GM12874 (cell line): ENCODE results near the gene LRPPRC.

Source experiments
- TF ChIP-seq, protein P1 (sequence below): IDR thresholded peaks from 2 replicates; pipeline ENCODE4 v1.5.1; 2011; ENCODE audit warnings: low read depth, mild to moderate bottlenecking, control low read depth, low read length, moderate library complexity; ENCODE audit not compliant: insufficient read depth

The LRPPRC gene

GRCh38 chr2:43998263-43998662 is 2.5 kb upstream of the LRPPRC start:
- TF ChIP-seq, protein P1, sequence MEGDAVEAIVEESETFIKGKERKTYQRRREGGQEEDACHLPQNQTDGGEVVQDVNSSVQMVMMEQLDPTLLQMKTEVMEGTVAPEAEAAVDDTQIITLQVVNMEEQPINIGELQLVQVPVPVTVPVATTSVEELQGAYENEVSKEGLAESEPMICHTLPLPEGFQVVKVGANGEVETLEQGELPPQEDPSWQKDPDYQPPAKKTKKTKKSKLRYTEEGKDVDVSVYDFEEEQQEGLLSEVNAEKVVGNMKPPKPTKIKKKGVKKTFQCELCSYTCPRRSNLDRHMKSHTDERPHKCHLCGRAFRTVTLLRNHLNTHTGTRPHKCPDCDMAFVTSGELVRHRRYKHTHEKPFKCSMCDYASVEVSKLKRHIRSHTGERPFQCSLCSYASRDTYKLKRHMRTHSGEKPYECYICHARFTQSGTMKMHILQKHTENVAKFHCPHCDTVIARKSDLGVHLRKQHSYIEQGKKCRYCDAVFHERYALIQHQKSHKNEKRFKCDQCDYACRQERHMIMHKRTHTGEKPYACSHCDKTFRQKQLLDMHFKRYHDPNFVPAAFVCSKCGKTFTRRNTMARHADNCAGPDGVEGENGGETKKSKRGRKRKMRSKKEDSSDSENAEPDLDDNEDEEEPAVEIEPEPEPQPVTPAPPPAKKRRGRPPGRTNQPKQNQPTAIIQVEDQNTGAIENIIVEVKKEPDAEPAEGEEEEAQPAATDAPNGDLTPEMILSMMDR: no peak

DNA sequence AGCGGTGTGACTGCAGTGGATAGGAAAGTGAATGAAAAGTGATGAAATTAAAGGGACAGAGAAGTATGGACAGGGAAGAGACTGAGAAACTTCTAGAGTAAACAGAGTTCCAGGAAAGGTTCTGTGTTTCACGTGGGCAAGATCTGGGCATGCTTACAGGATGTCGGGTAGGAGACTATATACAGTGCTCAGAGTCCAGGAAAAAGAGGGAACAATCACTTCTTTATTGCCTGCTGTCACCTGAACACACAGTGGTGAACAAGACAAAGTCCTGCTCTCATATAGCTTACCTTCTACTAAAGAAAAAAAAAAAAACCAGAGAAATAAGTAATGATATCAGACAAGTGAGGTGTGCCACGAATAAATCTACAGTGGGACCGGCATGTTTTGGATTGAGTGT is 2.4 kb downstream of the LRPPRC start:
- TF ChIP-seq, protein P1: no peak

DNA sequence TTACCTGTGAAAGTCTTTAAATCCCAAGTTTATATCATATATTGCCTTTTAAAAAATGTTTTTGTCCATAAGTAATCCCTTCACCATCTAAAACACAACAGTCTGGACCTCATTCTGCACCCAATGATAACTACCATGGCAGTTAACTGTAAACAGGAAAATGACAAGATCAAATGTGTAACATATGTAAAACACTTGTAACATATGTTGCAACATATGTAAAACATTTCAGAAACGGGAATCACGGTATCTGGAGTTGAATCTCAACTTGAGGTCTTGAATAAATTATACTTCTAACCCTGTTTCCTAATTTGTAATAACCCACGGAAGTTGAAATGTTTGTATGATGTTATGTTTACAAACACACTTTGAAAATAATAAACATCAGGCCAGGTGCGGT is 6.2 kb downstream of the LRPPRC start:
- TF ChIP-seq, protein P1: no peak

DNA sequence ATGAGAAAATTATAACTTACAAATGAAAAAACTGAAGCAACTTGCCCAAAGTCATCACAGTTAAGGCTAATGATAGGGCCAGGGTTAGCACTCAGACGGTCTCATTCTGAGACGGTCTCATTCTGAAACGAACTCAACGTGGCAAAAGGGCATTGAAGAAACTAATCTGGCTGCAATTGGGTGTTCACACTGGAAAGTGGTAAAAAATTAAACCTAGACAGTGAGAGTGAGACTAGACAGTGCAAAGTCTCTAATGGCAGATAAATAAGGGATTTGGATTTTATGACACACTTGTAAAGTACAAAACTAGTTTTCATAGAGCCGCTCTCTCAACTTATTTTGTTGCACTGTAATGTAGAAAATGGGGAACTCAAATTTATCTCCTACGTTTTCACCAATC is 9.2 kb downstream of the LRPPRC start:
- TF ChIP-seq, protein P1: no peak

GRCh38 chr2:43985359-43985758 is 10.4 kb downstream of the LRPPRC start:
- TF ChIP-seq, protein P1: no peak

GRCh38 chr2:43984533-43984932 is 11.3 kb downstream of the LRPPRC start:
- TF ChIP-seq, protein P1: no peak

DNA sequence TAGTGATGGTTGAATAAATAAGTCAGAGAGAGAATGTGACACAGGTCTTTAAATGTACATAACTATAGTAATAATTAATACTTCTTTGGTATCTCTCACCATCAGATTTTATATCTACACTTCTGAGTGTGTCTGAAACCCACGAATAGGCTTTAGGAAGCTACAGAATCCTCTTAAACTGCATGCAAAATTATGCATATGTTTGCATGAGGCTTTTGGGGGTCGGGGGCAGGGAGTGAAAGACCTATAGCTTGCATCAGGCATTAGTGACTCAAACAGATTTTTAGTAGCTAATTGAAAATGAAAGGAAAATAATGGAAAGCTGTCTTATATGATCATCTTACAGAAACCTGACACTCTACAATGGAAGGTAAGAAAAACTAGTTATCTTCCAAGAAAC is 14.9 kb downstream of the LRPPRC start:
- TF ChIP-seq, protein P1: no peak
